ENCODE results near the gene EML3. TPM values are rescaled to one million over a fixed set of nuclear protein-coding genes. Genes with fewer than 3 reads are reported as not detected.

EML3 gene
- total RNA-seq: 12.1 and 17.8 TPM in 2 replicates

GRCh38 chr11:62612366-62613290, at the start of gene EML3, which contains the start of gene ROM1:
Gene EML3, minus strand, starts transcription at chr11:62612775. Its CDS starts 318 bp downstream, at chr11:62612457.
Gene ROM1, plus strand, starts transcription at chr11:62613257. Its CDS starts 25 bp downstream, at chr11:62613282.

GRCh38 chr11:62645946-62646824, 33.6 kb upstream of the EML3 start, which contains the start of gene GANAB:
Gene GANAB, minus strand, starts transcription at chr11:62646613. Its CDS starts 14 bp downstream, at chr11:62646599.

GRCh38 chr11:62621567-62622470, 9.2 kb upstream of the EML3 start, which contains the start of gene B3GAT3:
Gene B3GAT3, minus strand, starts transcription at chr11:62621986. Its CDS starts 39 bp downstream, at chr11:62621947.

GRCh38 chr11:62601372-62602140, 11.0 kb downstream of the EML3 start, which contains the start of gene MTA2:
Gene MTA2, minus strand, starts transcription at chr11:62601865. Its CDS starts 415 bp downstream, at chr11:62601450.

GRCh38 chr11:62591448-62592145, 21.0 kb downstream of the EML3 start, which contains the start of gene TUT1:
Gene TUT1, minus strand, starts transcription at chr11:62591523. Its CDS starts 38 bp downstream, at chr11:62591485.

GRCh38 chr11:62573592-62574362, 38.8 kb downstream of the EML3 start, which contains the start of gene EEF1G:
Gene EEF1G, minus strand, starts transcription at chr11:62573891. Its CDS starts 49 bp downstream, at chr11:62573842.

Other genes with a start within 250 kb of the EML3 start
- not detected in 2 replicates for gene SCGB1A1, start 193.7 kb downstream of the EML3 start, total RNA-seq
- 448 and 668 TPM in 2 replicates for gene AHNAK, start 66.0 kb downstream of the EML3 start, total RNA-seq
- 1,841 and 2,603 TPM in 2 replicates for gene EEF1G, start 38.9 kb downstream of the EML3 start, total RNA-seq
- gene TUT1, start 21.3 kb downstream of the EML3 start, total RNA-seq: 7.0 and 9.0 TPM in 2 replicates
- 141 and 164 TPM in 2 replicates for gene MTA2, start 10.9 kb downstream of the EML3 start, total RNA-seq
- gene ROM1, start 482 bp upstream of the EML3 start, total RNA-seq: 1.4 and 3.0 TPM in 2 replicates
- gene B3GAT3, start 9.2 kb upstream of the EML3 start, total RNA-seq: 45.1 and 50.5 TPM in 2 replicates
- gene GANAB, start 33.8 kb upstream of the EML3 start, total RNA-seq: 132 and 144 TPM in 2 replicates
- 25.8 and 30.5 TPM in 2 replicates for gene INTS5, start 40.5 kb upstream of the EML3 start, total RNA-seq
- gene C11orf98, start 52.4 kb upstream of the EML3 start, total RNA-seq: 23.9 and 32.8 TPM in 2 replicates
- gene CSKMT, start 52.5 kb upstream of the EML3 start, total RNA-seq: 4.3 and 26.0 TPM in 2 replicates
- gene UQCC3, start 58.9 kb upstream of the EML3 start, total RNA-seq: 11.6 and 20.2 TPM in 2 replicates
- 0.85 and 0.96 TPM in 2 replicates for gene LBHD1, start 59.5 kb upstream of the EML3 start, total RNA-seq
- 172 and 236 TPM in 2 replicates for gene UBXN1, start 66.3 kb upstream of the EML3 start, total RNA-seq
- under 0.01 and 0.21 TPM in 2 replicates for gene LRRN4CL, start 76.8 kb upstream of the EML3 start, total RNA-seq
- 27.0 and 61.6 TPM in 2 replicates for gene BSCL2, start 94.6 kb upstream of the EML3 start, total RNA-seq
- not detected in 2 replicates for gene GNG3, start 94.9 kb upstream of the EML3 start, total RNA-seq
- gene HNRNPUL2, start 114.7 kb upstream of the EML3 start, total RNA-seq: 6.0 and 7.2 TPM in 2 replicates
- gene TTC9C, start 115.7 kb upstream of the EML3 start, total RNA-seq: 19.5 and 36.2 TPM in 2 replicates
- gene ZBTB3, start 141.4 kb upstream of the EML3 start, total RNA-seq: 9.9 and 11.5 TPM in 2 replicates
- 71.8 and 86.8 TPM in 2 replicates for gene POLR2G, start 148.8 kb upstream of the EML3 start, total RNA-seq
- 13.3 and 21.1 TPM in 2 replicates for gene TAF6L, start 158.6 kb upstream of the EML3 start, total RNA-seq
- gene TMEM179B, start 174.6 kb upstream of the EML3 start, total RNA-seq: 39.3 and 46.3 TPM in 2 replicates
- gene TMEM223, start 179.2 kb upstream of the EML3 start, total RNA-seq: 25.8 and 29.6 TPM in 2 replicates
- 8.5 and 11.8 TPM in 2 replicates for gene NXF1, start 192.7 kb upstream of the EML3 start, total RNA-seq
- gene STX5, start 219.3 kb upstream of the EML3 start, total RNA-seq: 24.9 and 27.2 TPM in 2 replicates
- not detected in 2 replicates for gene TEX54, start 220.1 kb upstream of the EML3 start, total RNA-seq
- 85.3 and 91.8 TPM in 2 replicates for gene WDR74, start 226.8 kb upstream of the EML3 start, total RNA-seq